Anterior cingulate cortex (tissue), 58 donors: Measurements from ENCODE around the gene LRFN2.
A peak's percentile ranks its signal among the peaks of the same experiment; 100 is the strongest.

Experiments used
- DNase-seq, 58 donors: peaks; one replicate each; lab custom pipeline; 2025; lab: John Stamatoyannopoulos, UW

LRFN2 gene

DNA sequence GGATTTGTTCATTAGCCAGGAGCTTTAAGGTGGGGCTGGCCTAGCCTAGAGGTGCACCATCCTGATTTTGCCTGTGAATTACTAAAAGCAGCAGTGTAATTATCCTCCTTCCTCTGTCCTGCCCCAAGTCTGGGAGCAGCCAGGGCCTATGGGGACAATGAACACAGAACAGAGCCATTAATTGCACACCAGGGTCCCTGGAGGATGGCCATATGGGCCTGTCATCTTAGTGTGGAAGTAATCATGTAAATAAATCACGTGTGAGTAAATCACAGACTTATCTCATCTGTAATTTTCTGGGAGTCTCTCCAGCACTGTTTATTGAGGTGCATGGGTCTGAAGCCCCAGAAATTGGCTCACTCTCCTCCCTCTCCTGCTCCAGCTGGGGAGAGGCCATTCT lies 176.3 kb downstream of the LRFN2 start:
- DNase-seq: no peak

DNA sequence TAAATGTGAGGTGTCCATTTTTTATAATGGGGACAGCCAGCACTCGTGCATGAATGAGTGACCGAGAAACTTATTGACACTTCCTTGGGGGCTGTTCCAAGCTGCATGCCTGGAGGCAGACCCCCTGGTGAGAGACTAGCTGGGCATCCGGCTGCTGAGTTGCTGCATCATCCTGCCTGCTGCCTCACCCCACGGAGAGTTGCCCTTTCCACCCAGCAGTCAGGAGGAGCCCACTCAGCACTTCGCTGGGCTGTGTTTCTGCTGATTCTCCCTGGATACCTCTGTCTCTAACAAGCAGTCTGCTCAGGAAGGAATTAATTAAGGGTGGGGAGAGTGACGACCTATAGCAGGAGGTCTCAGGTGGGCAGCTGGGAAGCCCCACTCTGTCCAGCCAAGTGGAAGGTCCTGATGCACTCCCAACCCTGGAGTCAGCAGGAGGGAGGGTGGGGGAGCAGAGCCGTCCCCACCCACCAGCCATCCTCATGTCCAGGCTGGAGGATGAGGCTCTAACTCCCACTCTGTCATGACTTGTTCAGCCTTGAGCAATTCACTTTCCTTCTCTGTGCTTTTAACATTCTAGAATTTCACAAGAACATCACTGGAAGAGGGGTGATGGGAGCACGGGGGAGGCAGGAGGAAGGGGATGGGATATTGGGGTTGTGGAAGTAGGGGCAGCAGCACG lies 177.3 kb downstream of the LRFN2 start:
- DNase-seq: peak in 1 of 58 donors; percentile 14

DNA sequence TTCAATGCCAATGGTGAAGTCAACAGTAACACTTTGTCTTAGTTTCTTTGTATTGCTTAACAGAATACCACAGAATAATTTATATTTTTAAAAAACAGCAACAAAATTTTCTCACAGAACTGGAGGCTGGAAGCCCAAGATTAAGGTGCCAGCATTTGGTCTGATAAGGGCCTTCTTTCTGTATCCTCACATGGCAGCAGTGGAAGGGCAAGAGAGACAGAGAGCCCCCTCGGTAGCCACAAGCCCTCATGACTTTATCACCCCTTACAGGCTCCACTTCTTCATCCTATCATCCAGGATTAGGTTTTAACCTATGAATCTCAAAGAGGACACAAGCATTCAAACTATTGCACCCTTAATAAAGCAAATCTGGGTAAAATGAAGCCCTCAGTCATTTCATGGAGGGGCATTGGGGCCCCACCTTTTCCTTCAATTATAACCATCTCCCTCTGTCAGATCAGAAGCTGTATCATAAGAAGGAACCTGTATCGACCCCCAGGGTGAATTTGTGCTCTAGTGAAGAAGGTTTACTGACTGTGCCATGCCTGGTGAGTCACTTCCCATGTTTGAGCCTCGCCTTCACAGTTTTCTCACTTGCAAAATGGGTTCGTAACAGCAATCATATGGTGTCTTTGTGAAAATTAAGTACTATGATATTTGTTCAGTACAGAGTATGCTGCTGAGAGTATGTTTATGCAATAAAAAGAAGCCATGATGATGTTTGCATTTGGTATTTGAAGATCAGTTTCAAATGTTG lies 178.2 kb downstream of the LRFN2 start:
- DNase-seq: peak in 1 of 58 donors; percentile 35

DNA sequence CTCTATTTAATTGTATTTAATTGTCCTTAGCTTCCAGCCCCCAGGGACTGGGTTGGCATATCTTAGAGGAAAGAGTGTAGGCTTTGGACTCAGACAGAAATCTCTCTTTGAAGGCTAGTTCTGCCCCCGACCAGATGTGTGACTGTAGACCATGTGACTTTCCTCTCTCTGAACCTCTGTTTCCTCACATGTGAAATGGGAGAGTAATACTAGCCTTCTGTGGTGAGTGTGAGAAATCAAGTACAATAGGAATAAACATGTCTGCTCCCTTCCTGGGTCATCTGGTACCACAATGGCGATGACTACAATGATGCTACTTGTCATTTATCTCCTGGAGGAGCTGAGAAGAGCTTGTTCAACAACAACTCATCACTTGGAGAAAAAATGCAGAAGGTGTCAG lies 179.9 kb downstream of the LRFN2 start:
- no peak for DNase-seq

DNA sequence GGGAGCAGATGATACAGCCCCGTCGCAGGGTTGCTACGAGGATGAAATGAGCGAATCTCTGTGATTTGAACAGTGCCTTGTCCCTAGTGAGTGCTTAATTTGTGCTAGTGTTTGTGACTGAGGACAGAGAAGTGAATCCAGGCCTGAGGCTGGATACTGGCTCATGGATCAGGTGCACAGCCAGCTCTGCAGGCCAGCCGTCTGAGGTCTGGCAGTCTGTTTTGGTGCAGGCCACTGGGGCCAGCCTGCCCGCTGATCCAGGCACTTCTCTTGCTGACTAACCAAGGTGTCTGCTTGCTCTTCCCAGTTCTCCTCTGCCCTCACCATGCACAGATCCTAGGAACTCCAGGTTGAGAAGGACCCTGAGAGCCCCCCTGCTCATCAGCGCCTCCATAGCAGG lies 181.0 kb downstream of the LRFN2 start:
- no peak for DNase-seq

DNA sequence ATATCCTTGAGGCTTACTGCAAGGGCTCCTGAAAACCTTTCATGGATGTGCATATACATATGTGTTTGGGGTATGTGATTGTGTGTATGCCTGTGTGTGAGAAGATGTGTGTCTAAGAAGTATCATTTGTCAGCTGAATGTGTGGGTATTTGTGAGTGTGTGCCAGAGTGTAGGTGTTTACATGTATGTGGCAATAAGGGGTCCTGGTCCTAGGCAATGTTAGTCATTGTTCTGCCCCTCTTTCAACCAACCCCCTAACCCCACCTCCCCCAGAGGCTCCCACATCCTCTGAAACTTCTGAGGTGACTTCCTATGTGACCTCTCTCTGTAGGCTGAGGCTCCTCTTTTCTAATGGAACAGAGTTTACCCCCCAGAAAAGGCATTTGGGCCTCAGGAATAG lies 186.4 kb downstream of the LRFN2 start:
- no peak for DNase-seq

DNA sequence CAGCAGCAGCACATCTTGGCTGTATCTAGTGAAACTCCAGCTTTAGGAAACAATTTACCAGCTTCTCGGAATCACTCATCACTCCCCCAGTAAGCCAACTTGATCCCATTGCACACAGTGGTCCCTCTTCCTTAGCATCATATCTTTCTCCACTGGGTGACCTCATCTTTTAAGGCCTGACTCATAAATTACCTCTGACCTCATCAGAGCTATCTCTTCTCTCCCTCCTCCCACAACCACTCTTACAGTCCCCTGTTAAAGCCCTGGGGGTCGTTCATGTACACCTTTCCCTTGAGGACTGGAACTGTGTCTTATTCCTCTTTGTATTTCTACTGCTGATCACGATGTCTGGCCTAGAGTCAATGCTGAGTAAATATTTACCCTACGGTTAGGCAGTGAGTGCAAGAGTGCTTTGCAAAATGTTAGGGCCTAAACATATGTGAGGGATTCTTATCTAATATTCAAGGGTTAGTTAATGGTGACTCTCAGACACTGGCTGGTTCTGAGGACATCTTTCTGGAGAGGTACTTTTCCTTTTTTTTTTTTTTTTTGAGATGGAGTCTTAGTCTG lies 187.2 kb downstream of the LRFN2 start:
- DNase-seq: no peak

DNA sequence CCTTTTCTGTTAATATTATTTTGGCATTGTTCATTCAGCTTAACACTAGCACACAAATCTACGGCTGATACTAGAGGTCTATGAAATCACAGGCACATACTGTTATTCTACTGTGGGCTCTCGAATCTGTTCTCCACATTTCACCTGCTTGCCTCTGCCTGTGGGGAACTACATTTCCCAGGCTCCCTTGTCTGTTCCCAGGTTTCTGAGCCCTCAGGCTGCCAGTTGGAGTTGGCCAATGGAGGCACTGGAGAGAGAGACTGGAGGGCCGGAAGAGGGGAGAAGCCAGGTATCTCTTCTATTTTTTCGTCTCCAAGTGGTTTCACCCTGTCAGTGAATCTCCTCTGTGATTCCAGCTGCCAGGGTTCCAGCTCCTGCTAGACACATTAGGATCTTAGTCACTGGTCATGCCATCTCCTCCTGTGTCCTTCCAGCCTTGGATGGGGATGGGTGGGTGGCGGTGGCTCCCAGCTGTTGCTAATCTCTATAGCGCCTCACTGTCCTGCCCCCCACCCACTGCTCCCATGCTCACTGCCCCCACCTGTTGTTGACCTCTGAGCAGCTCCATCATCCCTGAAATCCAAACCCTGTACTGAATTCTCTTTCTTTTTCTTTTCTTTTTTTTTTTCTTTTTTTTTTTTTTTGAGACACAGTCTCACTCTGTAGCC lies 188.2 kb downstream of the LRFN2 start:
- peak in 2 of 58 donors; percentile 16 to 23 for DNase-seq

DNA sequence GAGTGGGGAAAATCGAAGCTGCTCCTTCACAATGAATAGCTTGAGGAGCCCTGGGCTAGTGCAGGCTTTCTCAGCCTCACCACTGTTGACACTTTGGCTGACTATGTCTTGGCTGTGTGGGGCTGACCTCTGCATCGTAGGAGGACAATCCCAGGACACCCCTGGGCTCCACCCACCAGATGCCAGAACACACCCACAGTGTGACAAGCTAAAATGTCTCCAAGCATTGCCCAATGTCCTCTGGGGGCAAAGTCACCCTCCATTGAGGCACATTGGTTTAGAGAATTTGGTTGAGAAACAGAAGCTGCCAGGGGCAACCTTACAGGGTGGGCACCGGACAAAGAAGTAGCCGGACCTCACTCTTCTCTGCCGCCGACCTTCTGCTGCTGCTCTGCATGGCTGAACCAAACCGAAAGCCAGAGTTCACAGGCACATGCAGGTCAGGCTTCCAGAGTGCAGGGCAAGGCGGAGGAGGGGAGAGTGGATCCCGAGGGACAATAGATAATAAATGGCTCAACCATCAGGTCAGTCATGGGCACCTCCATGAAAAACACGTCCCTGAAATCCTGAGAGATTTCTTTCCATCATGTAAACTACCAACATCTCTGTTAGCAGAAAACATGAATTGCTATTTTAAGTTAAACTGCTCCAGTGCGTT lies 189.0 kb downstream of the LRFN2 start:
- DNase-seq: peak in 1 of 58 donors; percentile 56

DNA sequence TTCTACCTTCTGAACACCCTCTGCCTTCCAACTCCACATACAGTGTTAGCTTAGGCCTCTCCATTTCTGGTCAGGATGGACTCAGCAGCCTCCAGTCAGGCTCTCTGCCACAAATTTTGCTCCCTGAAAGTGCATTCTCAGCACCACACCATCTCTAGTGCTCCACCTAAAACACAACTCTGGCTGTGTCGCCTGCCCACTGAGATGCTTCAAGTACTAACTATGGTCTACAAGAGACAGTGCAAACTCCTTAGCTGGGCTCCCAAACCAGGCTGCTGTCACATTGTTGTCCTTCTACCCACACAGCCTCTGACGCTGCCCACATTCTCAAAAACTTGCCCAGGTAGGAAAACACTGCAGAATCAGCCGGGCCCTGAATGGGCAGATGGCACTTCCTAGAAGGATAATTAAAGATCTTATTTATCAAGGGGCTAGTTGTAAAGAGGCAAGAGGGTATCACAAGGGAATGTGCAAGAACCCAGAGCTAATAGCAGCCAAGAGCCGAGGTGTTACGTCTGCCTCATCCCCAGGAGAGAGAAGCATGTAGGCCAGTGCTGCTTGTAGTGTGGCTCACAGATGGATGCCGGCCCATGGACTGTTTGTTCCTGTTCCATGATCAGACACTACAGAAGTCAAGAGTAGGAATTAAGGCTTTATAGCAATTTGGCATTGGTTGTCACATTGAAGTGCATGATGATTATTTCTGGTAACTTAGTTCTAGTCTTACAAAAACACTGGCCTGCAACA lies 189.7 kb downstream of the LRFN2 start:
- DNase-seq: peak in 11 of 58 donors; percentile 16 to 56 (median 31)

DNA sequence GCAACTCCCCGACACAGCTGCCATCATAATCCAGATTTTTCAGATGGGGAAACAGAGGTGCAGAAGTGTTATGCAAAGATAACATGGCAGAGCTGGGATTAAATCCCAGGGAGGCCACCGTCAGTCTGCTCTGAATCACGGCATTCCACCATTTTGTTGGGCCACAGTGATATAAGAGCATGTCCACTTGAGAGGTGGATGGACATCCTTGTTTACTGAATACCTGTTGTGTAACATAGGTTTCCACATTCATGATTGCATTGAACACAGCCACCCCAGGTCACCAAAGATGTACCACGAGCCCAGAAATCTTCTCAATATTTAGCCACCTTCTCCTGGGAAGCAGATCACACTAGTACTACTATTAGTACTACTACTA lies 191.5 kb downstream of the LRFN2 start:
- DNase-seq: no peak

DNA sequence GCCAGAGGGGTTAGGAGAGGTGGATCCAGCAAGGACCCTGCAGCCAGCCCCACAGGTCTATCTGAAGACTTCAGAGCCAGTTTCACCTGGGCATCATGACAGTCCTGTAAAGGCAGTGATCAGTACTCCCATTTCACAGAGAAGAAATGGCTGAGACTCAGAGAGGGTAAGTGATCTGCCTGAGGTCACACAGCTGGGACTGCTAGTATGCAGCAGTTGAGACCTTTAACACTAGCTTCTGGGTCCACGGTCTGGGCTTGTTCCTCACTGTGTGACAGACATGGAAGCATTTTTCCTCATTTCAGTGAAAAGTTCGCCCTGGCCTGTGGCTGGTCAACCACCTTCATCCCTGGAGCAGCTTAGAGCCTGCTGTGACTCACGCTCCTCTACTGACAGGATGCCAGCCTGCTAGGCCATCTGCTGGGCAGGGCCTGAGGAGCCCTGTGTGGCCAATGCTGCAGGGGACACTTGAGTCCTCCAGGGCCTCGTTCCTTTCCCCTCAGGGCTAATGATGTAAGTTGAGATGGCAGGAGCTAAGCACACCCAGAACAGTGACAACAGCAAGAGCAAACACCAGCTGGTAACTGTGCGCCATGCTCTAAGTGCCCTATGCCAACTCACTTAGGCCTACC lies 192.0 kb downstream of the LRFN2 start:
- DNase-seq: no peak

DNA sequence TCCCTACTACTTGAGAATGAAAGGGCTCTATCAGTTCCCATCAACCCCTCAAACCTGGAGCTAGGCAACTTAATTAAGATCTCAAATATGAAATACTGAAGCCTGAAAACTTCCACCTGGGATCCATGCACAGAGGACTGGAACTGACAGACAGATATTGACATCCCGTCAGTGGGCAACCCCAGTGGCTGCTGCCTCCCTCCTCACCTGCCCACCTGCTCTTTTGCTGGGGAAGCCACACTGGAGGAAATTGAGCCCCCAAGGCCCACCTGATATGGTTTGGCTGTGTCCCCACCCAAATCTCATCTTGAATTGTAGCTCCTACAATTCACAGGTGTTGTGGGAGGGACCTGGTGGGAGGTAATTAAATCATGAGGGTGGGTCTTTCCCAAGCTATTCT lies 192.8 kb downstream of the LRFN2 start:
- no peak for DNase-seq

DNA sequence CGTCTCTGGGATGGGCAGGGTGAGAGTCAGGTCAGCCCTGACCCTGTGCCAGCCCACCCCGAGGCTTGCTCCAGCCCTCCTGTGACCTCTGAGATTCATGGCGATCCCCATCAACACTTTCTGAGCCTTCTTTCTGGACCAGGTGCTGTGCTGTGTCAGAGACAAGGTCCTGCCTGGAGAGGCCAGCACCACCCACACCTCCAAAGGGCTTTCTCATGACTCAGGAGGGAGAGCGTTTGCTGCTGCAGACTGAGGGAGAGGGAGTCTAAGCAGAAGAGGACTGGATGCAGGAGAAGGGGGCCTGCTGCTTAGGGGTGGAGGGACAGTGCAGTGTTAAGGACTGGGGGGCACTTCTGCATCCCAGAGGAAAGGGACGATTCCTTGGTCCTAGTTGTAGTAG lies 193.5 kb downstream of the LRFN2 start:
- DNase-seq: no peak

DNA sequence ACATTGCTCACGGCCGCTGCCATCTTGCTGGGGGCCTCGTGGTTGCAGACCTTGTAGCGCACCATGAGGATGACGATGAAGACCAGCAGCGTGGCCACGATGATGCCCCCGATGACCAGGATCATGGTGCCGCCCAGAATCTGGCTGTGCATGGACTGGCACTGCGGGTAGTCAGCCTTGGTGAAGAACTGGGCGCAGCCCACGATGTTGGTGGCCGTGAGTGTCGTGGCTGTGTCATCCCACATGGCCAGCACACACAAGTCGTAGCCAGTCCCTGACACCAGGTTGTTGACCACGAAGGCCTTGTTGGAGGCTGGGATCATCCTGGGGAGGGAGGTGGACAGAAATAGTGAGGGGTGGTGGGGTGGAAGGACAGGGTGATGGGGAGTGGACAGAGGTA lies 194.6 kb downstream of the LRFN2 start:
- no peak for DNase-seq

DNA sequence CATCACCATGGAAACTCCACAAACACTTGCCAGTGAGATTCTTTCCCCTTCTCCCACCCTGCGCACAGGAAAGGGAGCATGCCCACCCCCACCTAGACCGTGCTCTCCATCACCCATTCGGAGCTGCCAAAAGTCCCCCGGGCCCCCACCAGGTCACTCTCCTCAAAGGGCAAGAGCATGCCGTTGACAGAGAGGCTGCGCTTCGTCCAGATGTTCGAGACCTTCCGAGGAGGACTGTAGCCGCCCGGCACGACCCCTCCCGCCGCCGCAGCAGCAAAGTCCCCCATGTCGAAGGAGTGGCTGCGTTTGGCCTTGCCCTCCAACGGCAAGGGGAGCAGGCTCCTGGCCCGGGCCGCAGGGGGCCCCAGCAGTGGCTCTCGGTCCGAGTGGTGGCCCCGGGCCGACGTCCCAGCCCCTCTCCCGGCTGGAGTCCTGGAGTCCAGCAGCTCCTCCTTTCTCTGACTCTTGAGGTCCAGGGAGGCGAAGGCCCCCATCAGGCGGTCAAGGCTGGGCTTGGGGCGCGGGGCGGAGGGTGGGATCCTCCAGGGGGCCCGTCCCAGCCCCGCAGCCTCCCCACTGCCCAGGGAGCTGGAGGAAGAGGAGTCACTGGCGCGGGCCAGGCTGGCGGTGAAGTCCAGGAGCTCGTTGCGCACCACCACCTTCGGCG lies 195.2 kb downstream of the LRFN2 start:
- no peak for DNase-seq

DNA sequence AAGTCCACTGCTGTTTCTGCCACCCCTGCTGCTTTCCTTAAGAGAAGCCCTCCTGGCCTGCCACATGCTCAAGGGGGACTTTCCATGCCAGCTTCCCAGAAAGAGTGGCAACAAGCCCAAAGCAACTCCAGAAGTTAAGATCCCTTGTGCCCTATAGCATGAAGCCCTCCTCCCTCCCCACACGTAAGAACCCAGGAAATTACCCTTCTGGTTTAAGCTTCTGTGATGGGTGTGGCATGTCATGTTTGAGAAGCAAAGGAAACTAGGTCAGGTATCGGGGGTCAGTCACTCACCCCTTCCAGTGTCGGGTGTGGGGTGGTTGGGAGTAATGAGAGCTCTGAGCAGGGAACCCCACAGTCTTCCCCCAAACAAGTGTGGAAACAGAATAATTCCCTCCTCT lies 196.1 kb downstream of the LRFN2 start:
- no peak for DNase-seq

DNA sequence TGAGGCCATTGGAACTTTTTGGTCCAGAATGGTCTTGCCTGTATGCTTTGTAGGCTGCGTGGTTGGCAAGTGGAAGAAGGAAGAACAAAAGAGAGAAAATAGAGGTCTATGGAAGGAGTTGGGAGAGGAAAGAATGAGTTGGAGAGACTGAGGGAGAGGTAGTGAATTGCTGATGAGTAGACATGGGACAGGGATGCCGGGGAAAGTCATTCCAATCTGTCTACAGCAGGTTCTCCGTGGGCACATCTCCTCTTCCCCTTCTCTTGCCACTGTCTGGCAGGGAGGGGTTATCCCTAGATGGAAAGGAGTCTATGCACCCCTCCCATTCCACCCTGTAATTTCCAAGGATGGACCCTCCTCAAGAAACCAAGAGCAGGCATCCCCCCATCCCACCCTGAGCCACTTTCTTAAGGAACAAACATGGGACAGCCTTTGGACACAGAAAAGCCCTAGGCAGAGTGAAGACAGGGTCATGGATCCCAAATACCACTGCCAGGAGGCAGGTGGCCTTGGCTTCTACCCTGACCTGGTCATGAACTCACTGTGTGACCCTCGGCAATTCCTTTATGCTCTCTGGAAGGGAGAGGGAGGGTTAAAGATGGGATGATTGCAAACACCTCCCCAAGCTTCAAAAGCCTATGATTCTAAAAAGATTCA lies 196.9 kb downstream of the LRFN2 start:
- no peak for DNase-seq

DNA sequence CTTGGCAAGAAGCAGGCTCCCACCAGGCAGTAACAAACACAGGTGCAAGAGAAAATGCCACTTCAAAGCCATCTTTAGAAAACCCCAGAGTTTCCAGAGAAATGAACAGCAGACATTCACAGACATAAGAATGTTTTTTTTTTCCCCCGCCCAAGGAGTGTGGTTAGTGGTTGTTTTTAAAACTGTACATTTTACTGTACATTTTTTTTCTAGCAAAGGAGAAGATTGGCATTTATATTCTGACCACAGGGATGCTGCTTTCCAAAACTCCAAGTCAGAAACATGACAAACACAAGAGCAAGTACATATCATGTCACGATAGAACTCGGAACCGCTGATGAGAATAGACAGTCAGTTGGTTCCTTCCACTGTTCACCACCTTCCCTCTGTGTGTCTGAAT lies 197.9 kb downstream of the LRFN2 start:
- no peak for DNase-seq
